ENCODE measurements around the gene CD300C. TPM values are rescaled to one million over a fixed set of nuclear protein-coding genes. Genes with fewer than 3 reads are reported as not detected.

Gene CD300C
- total RNA-seq, 2 donors from 2014 or later = 1.5 to 5.8 TPM

GRCh38 chr17:74552037-74552436 lies 6.1 kb upstream of the CD300C start:
- no peak for DNase-seq (ENCODE audit: low spot score)
- H3K4me3 Mint-ChIP-seq = no peak overlapping the region
- ATAC-seq = no peak
- no peaks in the 10 kb centered on the region for H3K36me3 Mint-ChIP-seq
- H3K27me3 Mint-ChIP-seq = peaks cover 5% of the 10 kb centered on the region in 2 donors
- H3K9me3 Mint-ChIP-seq = no peaks in the 10 kb centered on the region
- H3K27ac Mint-ChIP-seq = no peak overlapping the region
- H3K4me1 Mint-ChIP-seq (ENCODE audit: low read depth in 2 of 2) = peaks cover 12 to 15% of the 10 kb centered on the region in 2 donors

GRCh38 chr17:74550602-74551001 lies 4.7 kb upstream of the CD300C start:
- H3K27ac Mint-ChIP-seq = no peak overlapping the region
- H3K4me1 Mint-ChIP-seq (ENCODE audit: low read depth in 2 of 2) = peaks cover 21 to 24% of the 10 kb centered on the region in 2 donors
- H3K4me3 Mint-ChIP-seq = no peak overlapping the region
- no peak for ATAC-seq
- H3K27me3 Mint-ChIP-seq = peaks cover 5% of the 10 kb centered on the region in 2 donors
- DNase-seq (ENCODE audit: low spot score) = no peak
- H3K36me3 Mint-ChIP-seq = no peaks in the 10 kb centered on the region
- no peaks in the 10 kb centered on the region for H3K9me3 Mint-ChIP-seq

DNA sequence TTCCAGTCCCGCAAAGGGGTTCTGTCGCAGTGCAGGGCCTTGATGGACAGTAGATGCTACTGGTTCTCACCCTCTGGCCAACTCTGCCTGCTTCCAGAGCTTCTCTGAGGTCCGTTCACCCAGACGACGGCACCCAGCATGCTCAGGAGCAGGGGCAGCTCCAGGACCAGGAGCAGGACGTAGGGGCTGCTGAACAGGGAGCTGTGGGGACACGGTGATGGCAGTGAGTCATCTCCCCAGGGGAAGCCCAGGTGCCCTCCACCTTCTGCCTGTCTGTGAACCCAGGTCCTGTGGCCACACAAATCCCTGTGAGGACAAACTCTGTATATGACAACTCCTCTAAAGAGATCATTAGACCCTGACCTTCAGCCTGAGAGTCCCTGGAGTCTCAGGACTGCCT lies 3.4 kb upstream of the CD300C start:
- no peak for DNase-seq (ENCODE audit: low spot score)
- no peak overlapping the region for H3K27ac Mint-ChIP-seq
- no peak overlapping the region for H3K4me3 Mint-ChIP-seq
- peaks cover 5% of the 10 kb centered on the region in 2 donors for H3K27me3 Mint-ChIP-seq
- no peak for ATAC-seq
- no peaks in the 10 kb centered on the region for H3K36me3 Mint-ChIP-seq
- H3K9me3 Mint-ChIP-seq = no peaks in the 10 kb centered on the region
- H3K4me1 Mint-ChIP-seq (ENCODE audit: low read depth in 2 of 2) = peaks cover 32 to 34% of the 10 kb centered on the region in 2 donors

DNA sequence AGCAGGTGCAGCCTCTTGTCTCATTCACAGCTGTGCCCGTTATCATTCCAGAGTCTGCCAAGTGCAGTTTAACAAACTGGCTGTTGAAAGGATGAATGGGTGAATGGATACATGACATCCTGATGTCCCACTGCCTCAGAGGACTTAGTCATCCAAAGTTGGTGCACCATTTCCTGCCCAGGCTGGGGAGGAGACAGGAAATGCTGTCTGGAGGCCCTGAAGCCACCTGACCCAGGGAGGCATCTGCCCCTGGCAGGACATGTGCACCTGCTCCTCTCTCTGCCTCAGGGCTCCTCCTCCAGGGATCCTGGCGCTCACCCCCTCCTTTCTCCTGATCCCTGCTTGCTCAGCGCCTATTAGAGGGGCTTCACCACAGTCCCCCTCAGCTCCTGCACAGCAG lies 1.8 kb upstream of the CD300C start:
- Mint-ChIP-seq H3K4me1 (ENCODE audit: low read depth in 2 of 2) (peaks cover 36 to 38% of the 10 kb centered on the region in 2 donors), H3K36me3 (no peaks in the 10 kb centered on the region), H3K27me3 (peaks cover 2 to 5% of the 10 kb centered on the region in 2 donors), H3K4me3 (peak overlapping the region; percentile 50), H3K27ac (peak overlapping the region; percentile 48 to 62), H3K9me3 (no peaks in the 10 kb centered on the region)
- DNase-seq (ENCODE audit: low spot score) (no peak), ATAC-seq (peak in 1 of 2 donors; percentile 13)

- ATAC-seq (no peak), DNase-seq (ENCODE audit: low spot score) (no peak)
- H3K9me3 Mint-ChIP-seq = no peaks in the 10 kb centered on the region
- H3K4me1 Mint-ChIP-seq (ENCODE audit: low read depth in 2 of 2) = peaks cover 36 to 38% of the 10 kb centered on the region in 2 donors
- H3K4me3 Mint-ChIP-seq = peak overlapping the region; percentile 50
- H3K36me3 Mint-ChIP-seq = no peaks in the 10 kb centered on the region
- peak overlapping the region; percentile 48 to 62 for H3K27ac Mint-ChIP-seq
- peaks cover 0 to 5% of the 10 kb centered on the region in 2 donors for H3K27me3 Mint-ChIP-seq
Observed at GRCh38 chr17:74547264-74547663, 1.3 kb upstream of the CD300C start.

- peaks cover 0 to 4% of the 10 kb centered on the region in 2 donors for H3K27me3 Mint-ChIP-seq
- ATAC-seq (no peak), DNase-seq (ENCODE audit: low spot score) (no peak)
- H3K27ac Mint-ChIP-seq = peak overlapping the region in 1 of 2 donors; percentile 65
- H3K4me3 Mint-ChIP-seq = no peak overlapping the region
- H3K36me3 Mint-ChIP-seq = no peaks in the 10 kb centered on the region
- H3K4me1 Mint-ChIP-seq (ENCODE audit: low read depth in 2 of 2) = peaks cover 36 to 38% of the 10 kb centered on the region in 2 donors
- no peaks in the 10 kb centered on the region for H3K9me3 Mint-ChIP-seq
Observed at GRCh38 chr17:74546586-74546985, 671 bp upstream of the CD300C start.

- DNase-seq (ENCODE audit: low spot score) = no peak
- Mint-ChIP-seq H3K4me3 (peak overlapping the region; percentile 61), H3K27ac (peak overlapping the region; percentile 53 to 65), H3K36me3 (no peaks in the 10 kb centered on the region), H3K9me3 (no peaks in the 10 kb centered on the region), H3K4me1 (ENCODE audit: low read depth in 2 of 2) (peaks cover 34 to 38% of the 10 kb centered on the region in 2 donors), H3K27me3 (no peaks in the 10 kb centered on the region)
- ATAC-seq = peak in 1 of 2 donors; percentile 43
Observed at GRCh38 chr17:74544991-74545842, 698 bp downstream of the CD300C start.

- DNase-seq (ENCODE audit: low spot score) (no peak), ATAC-seq (no peak)
- no peaks in the 10 kb centered on the region for H3K9me3 Mint-ChIP-seq
- no peaks in the 10 kb centered on the region for H3K27me3 Mint-ChIP-seq
- peaks cover 34 to 38% of the 10 kb centered on the region in 2 donors for H3K4me1 Mint-ChIP-seq (ENCODE audit: low read depth in 2 of 2)
- H3K27ac Mint-ChIP-seq = peak overlapping the region in 1 of 2 donors; percentile 8
- no peaks in the 10 kb centered on the region for H3K36me3 Mint-ChIP-seq
- H3K4me3 Mint-ChIP-seq = no peak overlapping the region
Observed at GRCh38 chr17:74543891-74544760, 1.8 kb downstream of the CD300C start.

DNA sequence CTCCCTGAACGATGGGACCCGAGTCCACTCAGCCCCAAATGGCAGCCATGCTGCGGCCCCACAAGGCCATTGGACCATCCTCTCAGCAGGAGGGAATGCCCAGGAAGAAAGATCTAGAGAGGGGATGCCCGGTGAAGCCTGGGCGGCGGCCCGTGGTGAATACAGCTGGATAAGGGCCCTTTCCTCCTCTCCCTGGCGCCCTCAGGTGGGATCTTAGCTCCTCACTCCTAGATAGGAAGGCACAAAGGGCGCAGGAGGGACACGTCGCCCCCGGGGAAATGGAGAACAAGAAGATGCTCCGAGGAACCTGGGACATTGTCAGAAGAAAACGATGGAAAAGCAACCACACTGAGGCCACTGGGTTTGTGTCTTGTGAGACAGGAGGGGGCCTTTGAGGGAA lies 2.5 kb downstream of the CD300C start:
- no peaks in the 10 kb centered on the region for H3K27me3 Mint-ChIP-seq
- ATAC-seq = no peak
- H3K4me3 Mint-ChIP-seq = no peak overlapping the region
- no peaks in the 10 kb centered on the region for H3K9me3 Mint-ChIP-seq
- no peaks in the 10 kb centered on the region for H3K36me3 Mint-ChIP-seq
- peaks cover 32 to 38% of the 10 kb centered on the region in 2 donors for H3K4me1 Mint-ChIP-seq (ENCODE audit: low read depth in 2 of 2)
- DNase-seq (ENCODE audit: low spot score) = no peak
- H3K27ac Mint-ChIP-seq = peak overlapping the region in 1 of 2 donors; percentile 37

- H3K27ac Mint-ChIP-seq = peak overlapping the region in 1 of 2 donors; percentile 37
- no peaks in the 10 kb centered on the region for H3K27me3 Mint-ChIP-seq
- DNase-seq (ENCODE audit: low spot score) = no peak
- H3K9me3 Mint-ChIP-seq = no peaks in the 10 kb centered on the region
- H3K4me1 Mint-ChIP-seq (ENCODE audit: low read depth in 2 of 2) = peaks cover 27 to 33% of the 10 kb centered on the region in 2 donors
- ATAC-seq = no peak
- H3K4me3 Mint-ChIP-seq = no peak overlapping the region
- no peaks in the 10 kb centered on the region for H3K36me3 Mint-ChIP-seq
Observed at GRCh38 chr17:74542727-74543383, 3.1 kb downstream of the CD300C start.

DNA sequence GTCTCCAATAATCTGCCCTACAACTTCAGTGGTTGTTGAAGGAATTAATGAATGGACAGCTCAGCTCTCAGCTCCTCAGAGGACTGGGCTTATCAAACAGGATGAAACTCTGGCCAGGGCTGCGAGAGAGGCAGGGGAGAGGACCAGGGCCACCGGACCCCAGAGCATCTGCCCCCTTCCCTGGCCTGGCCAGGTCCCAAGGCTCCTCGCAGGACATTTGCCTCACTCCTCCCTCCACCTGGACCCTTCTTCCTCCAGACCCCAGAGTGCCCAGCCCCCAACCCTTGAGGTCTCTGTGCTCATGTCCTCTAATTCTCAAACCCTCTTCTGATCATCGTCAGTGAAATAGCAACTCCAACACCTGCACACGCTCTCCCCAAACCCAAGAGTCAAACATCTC lies 3.7 kb downstream of the CD300C start:
- H3K27me3 Mint-ChIP-seq = peaks cover 0 to 2% of the 10 kb centered on the region in 2 donors
- H3K9me3 Mint-ChIP-seq = no peaks in the 10 kb centered on the region
- H3K4me1 Mint-ChIP-seq (ENCODE audit: low read depth in 2 of 2) = peaks cover 22 to 26% of the 10 kb centered on the region in 2 donors
- no peak for ATAC-seq
- H3K27ac Mint-ChIP-seq = no peak overlapping the region
- H3K4me3 Mint-ChIP-seq = no peak overlapping the region
- H3K36me3 Mint-ChIP-seq = no peaks in the 10 kb centered on the region
- no peak for DNase-seq (ENCODE audit: low spot score)

GRCh38 chr17:74541176-74542111 lies 4.5 kb downstream of the CD300C start:
- H3K4me3 Mint-ChIP-seq = no peak overlapping the region
- no peaks in the 10 kb centered on the region for H3K36me3 Mint-ChIP-seq
- H3K27me3 Mint-ChIP-seq = peaks cover 0 to 9% of the 10 kb centered on the region in 2 donors
- H3K27ac Mint-ChIP-seq = no peak overlapping the region
- no peak for ATAC-seq
- peaks cover 21 to 25% of the 10 kb centered on the region in 2 donors for H3K4me1 Mint-ChIP-seq (ENCODE audit: low read depth in 2 of 2)
- DNase-seq (ENCODE audit: low spot score) = no peak
- H3K9me3 Mint-ChIP-seq = no peaks in the 10 kb centered on the region

Measured in natural killer cell treated with Interleukin-12 subunit alpha and Interleukin-12 subunit beta and Interleukin-15 and Interleukin-18, amount 100 ng/mL, for 72 hours (primary cell).